Right lobe of liver (tissue), 4 donors: ENCODE results near the gene DIO3.

Experiments
- CTCF ChIP-seq, 4 donors: fragments of 200-600 bp in 3 of 4; fragments of 450-650 bp in 1 of 4; IDR thresholded peaks; one replicate each; pipeline versions ENCODE4 v1.5.1 to v1.8.0; 2016 to 2022; ENCODE audit warnings: antibody characterized with exemption in 4 of 4, mild to moderate bottlenecking in 2 of 4
- POLR2A ChIP-seq: fragments of 450-650 bp; IDR thresholded peaks from one replicate; pipeline ENCODE4 v1.6.1; 2017; ENCODE audit warnings: antibody characterized with exemption, mild to moderate bottlenecking
- donor health status: DM: no; HTN: no; CAD: no.
- donor health status: DM: no; HTN: no; CAD: no.
- donor health status: DM: no; HTN: yes; CAD: no.

DNA sequence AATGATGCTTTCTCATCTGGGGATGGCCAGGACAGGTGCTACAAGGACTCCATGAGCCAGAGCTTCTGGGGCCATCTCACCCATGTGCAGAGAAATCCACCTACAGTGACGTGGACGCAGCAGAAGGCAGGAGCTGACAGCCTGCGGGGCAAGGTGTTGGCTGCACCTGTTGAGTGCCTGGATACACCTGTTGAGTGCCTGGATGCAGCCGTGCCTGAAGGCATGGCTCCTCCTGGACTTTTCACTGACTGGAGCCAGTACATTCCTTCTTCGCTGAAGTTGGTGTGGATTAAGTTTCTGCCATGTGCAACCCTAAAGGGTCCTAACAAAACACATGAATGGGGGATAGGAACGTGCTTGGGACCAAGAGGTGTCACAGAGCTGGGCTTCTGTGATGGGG lies 7.4 kb upstream of the DIO3 start:
- TF ChIP-seq CTCF (IDR thresholded peaks at IDR 0.05) (no peak), POLR2A (no peak)
